HEK293 (cell line): ENCODE results near the gene DNAI1.

ENCODE experiments used
- ZFP41 ChIP-seq: fragments of 450-650 bp; formaldehyde crosslinking; IDR thresholded peaks from 2 replicates; pipeline ENCODE4 v1.5.1; 2016; ENCODE audit warnings: missing biosample characterization, missing genetic modification characterization, borderline replicate concordance
- ZNF155 ChIP-seq: fragments of 450-650 bp; formaldehyde crosslinking; IDR thresholded peaks from 2 replicates; pipeline ENCODE4 v1.5.1; 2016; ENCODE audit warnings: missing biosample characterization, missing genetic modification characterization
- TF ChIP-seq, protein P1 (sequence below): fragments of 450-650 bp; formaldehyde crosslinking; IDR thresholded peaks from 2 replicates; pipeline ENCODE4 v1.5.1; 2016; ENCODE audit warnings: missing biosample characterization, missing genetic modification characterization
- TF ChIP-seq, protein P2 (sequence below): fragments of 450-650 bp; formaldehyde crosslinking; IDR thresholded peaks from 2 replicates; pipeline ENCODE4 v1.5.1; 2016; ENCODE audit warnings: missing biosample characterization, missing genetic modification characterization
- TF ChIP-seq, protein P3 (sequence below): fragments of 450-650 bp; formaldehyde crosslinking; IDR thresholded peaks from 2 replicates; pipeline ENCODE4 v1.5.1; 2016; ENCODE audit warnings: missing biosample characterization, missing genetic modification characterization

DNA sequence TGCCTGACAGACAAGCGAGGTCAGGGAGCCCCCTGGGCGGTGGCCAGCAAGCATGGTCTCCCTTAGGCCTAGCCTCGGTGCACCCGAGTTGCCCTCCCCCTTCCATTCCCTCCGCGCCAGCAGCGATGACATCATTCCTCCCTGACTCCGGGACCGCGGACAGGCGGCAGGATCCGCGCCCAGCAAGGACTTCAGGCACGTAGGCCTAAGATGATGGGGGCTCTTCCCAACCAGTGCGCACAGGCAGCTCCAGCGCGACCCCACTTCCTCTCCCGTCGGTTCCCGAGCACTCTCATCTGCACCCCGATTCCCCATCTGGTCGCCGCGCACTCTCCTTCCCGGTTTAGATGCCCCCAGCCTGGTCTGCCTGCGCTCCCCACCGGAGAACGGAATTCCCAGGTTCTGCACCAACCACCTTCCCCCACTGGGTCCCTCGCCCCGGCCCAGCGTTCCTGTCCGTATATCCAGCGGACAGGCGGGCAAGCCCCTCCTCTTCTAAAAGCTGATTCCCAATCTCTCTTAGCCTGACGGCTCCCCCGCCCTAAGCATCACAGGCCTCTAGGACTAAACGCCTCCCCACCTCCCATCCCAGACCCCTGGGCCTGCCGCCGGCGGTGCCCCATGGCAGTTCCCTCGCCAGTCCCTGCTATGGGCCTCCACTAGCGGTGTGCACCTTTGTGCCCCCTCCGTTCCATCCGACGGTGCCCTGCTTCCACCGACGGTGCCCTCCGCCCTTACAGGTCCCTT, 1.2 kb upstream of the DNAI1 start:
- no peak for TF ChIP-seq ZFP41 (tag by site-specific recombination)
- TF ChIP-seq, protein P1, sequence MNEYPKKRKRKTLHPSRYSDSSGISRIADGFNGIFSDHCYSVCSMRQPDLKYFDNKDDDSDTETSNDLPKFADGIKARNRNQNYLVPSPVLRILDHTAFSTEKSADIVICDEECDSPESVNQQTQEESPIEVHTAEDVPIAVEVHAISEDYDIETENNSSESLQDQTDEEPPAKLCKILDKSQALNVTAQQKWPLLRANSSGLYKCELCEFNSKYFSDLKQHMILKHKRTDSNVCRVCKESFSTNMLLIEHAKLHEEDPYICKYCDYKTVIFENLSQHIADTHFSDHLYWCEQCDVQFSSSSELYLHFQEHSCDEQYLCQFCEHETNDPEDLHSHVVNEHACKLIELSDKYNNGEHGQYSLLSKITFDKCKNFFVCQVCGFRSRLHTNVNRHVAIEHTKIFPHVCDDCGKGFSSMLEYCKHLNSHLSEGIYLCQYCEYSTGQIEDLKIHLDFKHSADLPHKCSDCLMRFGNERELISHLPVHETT (tag by site-specific recombination) = peak; percentile 77; the same call in 1 of the 2 replicates
- no peak for TF ChIP-seq ZNF155 (tag by site-specific recombination)
- TF ChIP-seq, protein P2, sequence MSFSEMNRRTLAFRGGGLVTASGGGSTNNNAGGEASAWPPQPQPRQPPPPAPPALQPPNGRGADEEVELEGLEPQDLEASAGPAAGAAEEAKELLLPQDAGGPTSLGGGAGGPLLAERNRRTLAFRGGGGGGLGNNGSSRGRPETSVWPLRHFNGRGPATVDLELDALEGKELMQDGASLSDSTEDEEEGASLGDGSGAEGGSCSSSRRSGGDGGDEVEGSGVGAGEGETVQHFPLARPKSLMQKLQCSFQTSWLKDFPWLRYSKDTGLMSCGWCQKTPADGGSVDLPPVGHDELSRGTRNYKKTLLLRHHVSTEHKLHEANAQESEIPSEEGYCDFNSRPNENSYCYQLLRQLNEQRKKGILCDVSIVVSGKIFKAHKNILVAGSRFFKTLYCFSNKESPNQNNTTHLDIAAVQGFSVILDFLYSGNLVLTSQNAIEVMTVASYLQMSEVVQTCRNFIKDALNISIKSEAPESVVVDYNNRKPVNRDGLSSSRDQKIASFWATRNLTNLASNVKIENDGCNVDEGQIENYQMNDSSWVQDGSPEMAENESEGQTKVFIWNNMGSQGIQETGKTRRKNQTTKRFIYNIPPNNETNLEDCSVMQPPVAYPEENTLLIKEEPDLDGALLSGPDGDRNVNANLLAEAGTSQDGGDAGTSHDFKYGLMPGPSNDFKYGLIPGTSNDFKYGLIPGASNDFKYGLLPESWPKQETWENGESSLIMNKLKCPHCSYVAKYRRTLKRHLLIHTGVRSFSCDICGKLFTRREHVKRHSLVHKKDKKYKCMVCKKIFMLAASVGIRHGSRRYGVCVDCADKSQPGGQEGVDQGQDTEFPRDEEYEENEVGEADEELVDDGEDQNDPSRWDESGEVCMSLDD (tag by site-specific recombination) = peak; percentile 58; the same call in 1 of the 2 replicates
- TF ChIP-seq, protein P3, sequence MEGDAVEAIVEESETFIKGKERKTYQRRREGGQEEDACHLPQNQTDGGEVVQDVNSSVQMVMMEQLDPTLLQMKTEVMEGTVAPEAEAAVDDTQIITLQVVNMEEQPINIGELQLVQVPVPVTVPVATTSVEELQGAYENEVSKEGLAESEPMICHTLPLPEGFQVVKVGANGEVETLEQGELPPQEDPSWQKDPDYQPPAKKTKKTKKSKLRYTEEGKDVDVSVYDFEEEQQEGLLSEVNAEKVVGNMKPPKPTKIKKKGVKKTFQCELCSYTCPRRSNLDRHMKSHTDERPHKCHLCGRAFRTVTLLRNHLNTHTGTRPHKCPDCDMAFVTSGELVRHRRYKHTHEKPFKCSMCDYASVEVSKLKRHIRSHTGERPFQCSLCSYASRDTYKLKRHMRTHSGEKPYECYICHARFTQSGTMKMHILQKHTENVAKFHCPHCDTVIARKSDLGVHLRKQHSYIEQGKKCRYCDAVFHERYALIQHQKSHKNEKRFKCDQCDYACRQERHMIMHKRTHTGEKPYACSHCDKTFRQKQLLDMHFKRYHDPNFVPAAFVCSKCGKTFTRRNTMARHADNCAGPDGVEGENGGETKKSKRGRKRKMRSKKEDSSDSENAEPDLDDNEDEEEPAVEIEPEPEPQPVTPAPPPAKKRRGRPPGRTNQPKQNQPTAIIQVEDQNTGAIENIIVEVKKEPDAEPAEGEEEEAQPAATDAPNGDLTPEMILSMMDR (tag by site-specific recombination) = peak; percentile 6; the same call in 1 of the 2 replicates
